Skin epidermis (tissue), 12 donors: ENCODE results near the gene ZNF358.
A peak's percentile ranks its signal among the peaks of the same experiment; 100 is the strongest.

ENCODE experiments used
- H3K27ac ChIP-seq, 21 experiments: fragments of 200-600 bp; sonication (generic) in 11 of 21; one replicate each; pipeline ENCODE4 v1.5.0; 2020; ENCODE audit warnings: mild to moderate bottlenecking in 3 of 21, inconsistent platforms in 2 of 21, moderate library complexity in 2 of 21
- H3K4me3 ChIP-seq, 7 experiments: fragments of 200-600 bp; sonication (generic) in 2 of 7; one replicate each; pipeline ENCODE4 v1.5.0; 2020; ENCODE audit warnings: inconsistent platforms in 2 of 7, mild to moderate bottlenecking in 2 of 7, moderate library complexity in 1 of 7

The ZNF358 gene

DNA sequence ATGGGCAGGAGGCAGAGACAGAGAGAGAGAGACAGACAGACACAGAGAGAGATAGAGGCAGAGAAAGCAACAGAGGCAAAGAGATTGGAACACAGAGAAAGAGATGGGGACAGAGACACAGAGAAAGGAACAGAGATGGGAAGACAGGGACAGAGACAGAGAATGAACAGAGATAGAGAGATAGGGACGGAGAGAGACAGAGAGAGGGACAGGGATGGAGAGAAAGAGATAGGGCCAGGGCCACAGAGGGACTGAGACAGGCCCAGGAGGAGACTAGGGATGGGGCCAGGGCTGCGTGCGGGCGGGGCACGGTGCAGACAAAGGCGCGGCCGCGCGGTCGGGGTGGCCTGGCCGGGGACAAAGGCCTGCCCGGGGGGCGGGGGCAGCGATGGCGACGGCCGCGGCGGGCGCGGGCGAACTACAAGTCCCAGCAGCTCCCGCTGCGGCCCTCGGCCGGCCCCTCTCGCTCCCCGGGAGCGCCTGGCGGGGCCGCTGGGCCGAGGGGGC, at the start of gene ZNF358:
TSS of gene ZNF358 (plus strand) at position 459 of the 507 bp plus-strand sequence. CDS start 3,140 bp downstream, outside the sequence.
- peak within 1 kb of the TSS; percentile 37 to 61 (median 51) for H3K4me3 ChIP-seq
- H3K27ac ChIP-seq = peak within 1 kb of the TSS; percentile 56 to 96 (median 84)

DNA sequence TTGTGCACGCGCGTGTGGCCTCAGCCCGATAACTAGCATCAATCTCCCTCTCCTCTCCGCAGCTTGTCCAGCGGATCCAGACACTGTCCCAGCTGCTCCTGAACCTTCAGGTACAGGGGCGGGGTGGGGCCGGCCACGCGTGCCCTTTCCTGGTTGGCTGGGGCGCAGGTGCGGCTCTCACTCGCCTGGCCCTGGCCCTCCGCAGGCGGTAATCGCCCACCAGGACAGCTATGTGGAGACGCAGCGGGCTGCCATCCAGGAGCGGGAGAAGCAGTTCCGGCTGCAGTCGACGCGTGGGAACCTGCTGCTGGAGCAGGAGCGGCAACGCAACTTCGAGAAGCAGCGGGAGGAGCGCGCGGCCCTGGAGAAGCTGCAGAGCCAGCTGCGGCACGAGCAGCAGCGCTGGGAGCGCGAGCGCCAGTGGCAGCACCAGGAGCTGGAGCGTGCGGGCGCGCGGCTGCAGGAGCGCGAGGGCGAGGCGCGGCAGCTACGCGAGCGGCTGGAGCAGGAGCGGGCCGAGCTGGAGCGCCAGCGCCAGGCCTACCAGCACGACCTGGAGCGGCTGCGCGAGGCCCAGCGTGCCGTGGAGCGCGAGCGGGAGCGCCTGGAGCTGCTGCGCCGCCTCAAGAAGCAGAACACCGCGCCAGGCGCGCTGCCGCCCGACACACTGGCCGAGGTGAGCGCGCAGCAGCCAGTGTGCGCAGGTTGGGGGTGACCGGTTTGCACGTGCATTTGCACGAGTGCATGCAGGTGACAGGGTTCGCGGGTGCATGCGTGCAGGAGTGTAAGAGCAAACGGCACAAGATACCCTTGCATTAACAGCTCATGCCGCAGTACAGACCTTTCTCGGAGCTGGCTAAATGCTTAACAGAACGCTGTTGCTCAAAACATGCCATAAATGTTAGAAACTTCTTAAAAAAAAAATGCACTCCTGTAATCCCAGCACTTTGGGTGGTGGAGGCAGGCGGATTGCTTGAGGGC, 48.6 kb upstream of the ZNF358 start:
- no peak overlapping the region for H3K4me3 ChIP-seq

DNA sequence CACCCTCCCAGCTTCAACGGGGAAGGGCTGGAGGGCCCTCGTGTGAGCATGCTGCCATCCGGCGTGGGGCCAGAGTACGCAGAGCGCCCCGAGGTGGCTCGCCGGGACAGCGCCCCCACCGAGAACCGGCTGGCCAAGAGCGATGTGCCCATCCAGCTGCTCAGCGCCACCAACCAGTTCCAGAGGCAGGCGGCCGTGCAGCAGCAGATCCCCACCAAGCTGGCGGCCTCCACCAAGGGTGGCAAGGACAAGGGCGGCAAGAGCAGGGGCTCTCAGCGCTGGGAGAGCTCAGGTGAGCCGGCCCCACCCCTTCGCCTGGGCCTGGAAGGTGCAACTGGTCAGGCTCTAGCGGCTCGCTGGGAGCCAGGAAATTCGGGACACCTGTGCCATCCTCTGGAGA, 47.1 kb upstream of the ZNF358 start:
- no peak overlapping the region for H3K4me3 ChIP-seq
- no peak overlapping the region for H3K27ac ChIP-seq

More for the DNA sequence above, 48.6 kb upstream of the ZNF358 start:
- no peak overlapping the region for H3K27ac ChIP-seq

DNA sequence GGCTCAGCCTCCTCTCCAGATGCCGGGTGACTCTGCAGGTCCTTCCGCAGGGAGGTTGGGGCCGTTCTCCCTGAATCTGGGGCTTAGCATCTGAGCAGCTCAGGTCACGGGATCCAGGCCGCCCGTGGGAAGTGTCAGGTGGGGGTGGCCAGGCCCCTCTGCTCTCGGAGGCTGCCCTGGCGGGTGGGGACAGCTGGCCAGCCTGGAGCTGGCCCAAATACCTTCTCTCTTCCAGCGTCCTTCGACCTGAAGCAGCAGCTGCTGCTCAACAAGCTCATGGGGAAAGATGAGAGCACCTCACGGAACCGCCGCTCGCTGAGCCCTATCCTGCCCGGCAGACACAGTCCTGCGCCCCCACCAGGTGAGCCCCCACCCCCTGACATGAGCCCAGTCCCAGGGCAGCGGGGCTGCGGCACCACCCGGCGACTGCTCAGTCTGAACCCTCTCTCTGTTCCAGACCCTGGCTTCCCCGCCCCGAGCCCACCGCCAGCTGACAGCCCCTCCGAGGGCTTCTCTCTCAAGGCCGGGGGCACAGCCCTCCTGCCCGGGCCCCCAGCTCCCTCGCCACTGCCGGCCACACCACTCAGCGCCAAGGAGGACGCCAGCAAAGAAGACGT, 46.1 kb upstream of the ZNF358 start:
- H3K4me3 ChIP-seq = no peak overlapping the region
- H3K27ac ChIP-seq = no peak overlapping the region

DNA sequence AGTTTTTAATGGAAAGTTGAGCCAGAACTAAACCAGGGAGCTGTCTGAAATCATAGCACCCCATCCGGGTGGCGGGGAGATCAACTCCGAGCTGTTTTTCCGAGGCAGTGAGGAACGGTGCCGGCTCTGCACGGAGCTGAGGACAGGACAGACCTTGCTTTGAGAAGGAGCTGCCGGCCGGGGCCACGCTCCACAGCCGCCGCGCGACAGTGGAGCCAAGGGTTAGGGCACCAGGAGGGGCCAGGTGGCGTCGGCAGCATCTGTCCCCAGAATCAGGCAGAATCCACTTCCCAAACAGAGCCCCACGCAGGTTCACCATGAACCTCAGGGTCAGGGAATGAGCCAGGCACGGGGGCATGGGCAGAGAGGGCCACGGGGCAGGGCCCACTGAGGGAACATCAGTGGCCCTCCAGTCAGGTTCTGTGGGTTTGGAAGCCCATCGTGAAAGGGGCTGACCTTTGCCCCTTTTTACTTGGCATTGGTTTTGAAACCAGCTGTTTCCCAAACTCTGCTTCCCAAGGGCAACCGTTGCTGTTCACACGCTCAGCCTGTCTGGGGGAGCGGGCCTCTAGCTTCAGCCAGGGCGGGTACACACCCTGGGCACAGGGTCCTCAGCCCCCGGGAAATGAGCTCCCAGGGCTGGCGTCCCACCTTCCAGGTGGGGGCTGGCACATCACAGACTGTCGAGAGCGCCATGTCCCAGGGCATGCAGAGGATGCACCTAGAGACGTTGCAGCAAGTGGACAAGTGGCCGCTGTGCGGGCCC, 45.2 kb upstream of the ZNF358 start:
- Histone ChIP-seq H3K27ac (no peak overlapping the region), H3K4me3 (no peak overlapping the region)

GRCh38 chr19:7471696-7472615, 43.9 kb upstream of the ZNF358 start:
- Histone ChIP-seq H3K27ac (no peak overlapping the region), H3K4me3 (no peak overlapping the region)

DNA sequence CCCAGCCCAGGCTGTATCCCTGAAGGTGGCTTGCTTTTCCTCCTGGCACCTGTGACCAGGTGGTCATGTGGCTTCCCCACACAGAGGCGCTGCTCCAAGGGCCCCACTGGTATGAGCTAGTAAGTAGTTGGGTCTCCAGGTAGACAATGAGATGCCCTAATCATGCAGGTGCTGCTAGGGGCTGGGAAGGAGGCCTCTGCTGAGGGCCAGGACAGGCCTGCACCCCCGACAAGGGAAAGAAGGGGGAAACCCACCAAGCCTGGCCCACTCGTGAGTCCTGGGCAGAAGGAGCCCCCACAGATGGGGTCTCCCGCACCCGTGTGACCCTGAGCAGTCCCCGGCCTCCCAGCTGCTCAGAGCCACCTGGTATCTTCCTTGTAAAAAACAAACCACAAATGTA, 40.2 kb upstream of the ZNF358 start:
- H3K4me3 ChIP-seq = no peak overlapping the region
- no peak overlapping the region for H3K27ac ChIP-seq

- Histone ChIP-seq H3K27ac (no peak overlapping the region), H3K4me3 (no peak overlapping the region)
Observed at GRCh38 chr19:7476241-7476640, 39.7 kb upstream of the ZNF358 start.

- Histone ChIP-seq H3K4me3 (no peak overlapping the region), H3K27ac (no peak overlapping the region)
Observed at GRCh38 chr19:7476777-7477494, 39.0 kb upstream of the ZNF358 start.

DNA sequence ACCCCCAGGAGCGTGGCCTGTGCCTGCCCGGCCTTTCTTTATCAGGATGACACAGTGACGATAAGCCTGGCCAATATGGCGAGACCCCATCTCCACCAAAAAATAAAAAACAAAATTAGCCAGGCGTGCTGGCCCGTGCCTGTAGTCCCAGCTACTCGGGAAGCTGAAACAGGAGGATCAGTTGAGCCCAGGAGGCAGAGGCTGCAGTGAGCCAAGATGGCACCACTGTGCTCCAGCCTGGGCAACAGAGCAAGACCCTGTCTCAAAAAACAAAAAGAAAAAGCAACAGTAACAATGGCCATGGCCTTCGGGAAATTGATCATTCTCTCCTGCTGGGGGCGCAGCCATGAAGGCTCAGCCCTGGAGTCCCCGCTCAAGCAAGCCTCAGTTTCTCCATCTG, 38.1 kb upstream of the ZNF358 start:
- Histone ChIP-seq H3K4me3 (no peak overlapping the region), H3K27ac (no peak overlapping the region)

GRCh38 chr19:7478173-7478842, 37.6 kb upstream of the ZNF358 start:
- H3K27ac ChIP-seq = peak overlapping the region in 1 of 21 experiments; percentile 39
- H3K4me3 ChIP-seq = no peak overlapping the region

DNA sequence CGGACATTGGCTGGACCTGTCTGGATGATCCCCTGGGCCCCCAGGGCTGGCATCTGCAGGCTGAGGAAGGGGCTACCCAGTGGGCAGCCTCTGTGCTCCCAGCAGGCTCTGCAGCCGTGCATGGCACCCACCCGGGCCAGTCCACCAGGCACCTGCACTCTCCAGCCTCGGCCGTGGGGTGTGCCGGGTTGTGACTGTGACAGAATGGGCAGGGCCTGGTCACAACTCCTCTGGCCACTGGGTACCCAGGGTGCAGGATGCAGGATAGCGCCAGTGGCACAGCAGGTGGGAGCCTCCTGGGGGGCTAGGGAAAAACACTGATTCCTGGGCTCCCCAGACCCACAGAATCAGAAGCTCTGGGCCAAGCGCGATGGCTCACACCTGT, 37.1 kb upstream of the ZNF358 start:
- Histone ChIP-seq H3K4me3 (no peak overlapping the region), H3K27ac (peak overlapping the region in 3 of 21 experiments; percentile 5 to 52 (median 39))

DNA sequence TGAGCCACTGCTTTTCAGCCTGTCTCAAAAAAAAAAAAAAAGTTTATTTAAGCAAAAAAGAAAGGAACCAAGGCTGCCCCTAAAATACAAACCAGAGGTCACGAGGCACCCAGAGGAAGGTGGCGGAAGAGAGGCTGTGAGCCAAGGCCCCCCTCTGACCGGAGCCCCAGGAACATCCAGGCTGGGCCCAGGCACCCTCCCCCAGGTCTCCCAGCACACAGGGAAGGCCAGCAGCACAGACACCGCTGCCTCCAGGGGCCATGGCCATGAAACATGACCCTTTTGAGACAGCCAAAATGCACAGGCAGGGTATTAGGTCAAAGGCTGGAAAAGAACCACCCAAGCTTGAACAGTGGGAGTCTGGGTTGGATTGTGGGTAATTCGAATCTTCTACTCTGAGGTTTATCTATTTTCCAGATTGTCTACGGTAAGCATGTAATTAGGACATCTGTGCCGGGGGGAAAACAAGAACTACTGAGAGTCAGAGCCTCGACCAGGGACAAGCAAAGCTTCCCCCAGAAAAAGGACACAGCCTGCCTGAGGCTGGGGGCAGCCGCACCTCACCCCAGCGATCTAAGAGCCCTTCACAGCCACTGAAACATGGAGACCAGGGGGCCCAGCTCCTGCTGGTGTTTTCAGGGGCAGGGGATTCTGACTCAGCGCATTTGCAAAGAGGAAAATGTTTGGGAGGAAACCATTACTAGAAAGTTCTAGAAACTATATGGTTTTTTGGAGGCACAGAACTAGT, 35.5 kb upstream of the ZNF358 start:
- Histone ChIP-seq H3K27ac (peak overlapping the region in 6 of 21 experiments; percentile 24 to 55 (median 40)), H3K4me3 (no peak overlapping the region)

DNA sequence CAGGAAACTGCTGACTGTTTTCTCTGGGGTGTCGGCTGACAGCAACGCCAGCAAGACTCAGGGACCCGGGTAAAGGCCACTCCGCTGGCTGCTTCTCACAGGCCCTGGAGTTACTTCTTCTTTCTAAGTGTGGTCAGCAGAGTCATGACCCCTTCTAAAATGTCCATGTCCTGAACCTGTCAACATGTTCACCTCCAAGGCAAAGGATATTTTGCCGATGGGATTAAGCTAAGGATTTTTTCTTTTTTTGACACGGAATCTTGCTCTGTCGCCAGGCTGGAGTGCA, 35.0 kb upstream of the ZNF358 start:
- H3K4me3 ChIP-seq = no peak overlapping the region
- H3K27ac ChIP-seq = peak overlapping the region in 2 of 21 experiments; percentile 24 to 54

DNA sequence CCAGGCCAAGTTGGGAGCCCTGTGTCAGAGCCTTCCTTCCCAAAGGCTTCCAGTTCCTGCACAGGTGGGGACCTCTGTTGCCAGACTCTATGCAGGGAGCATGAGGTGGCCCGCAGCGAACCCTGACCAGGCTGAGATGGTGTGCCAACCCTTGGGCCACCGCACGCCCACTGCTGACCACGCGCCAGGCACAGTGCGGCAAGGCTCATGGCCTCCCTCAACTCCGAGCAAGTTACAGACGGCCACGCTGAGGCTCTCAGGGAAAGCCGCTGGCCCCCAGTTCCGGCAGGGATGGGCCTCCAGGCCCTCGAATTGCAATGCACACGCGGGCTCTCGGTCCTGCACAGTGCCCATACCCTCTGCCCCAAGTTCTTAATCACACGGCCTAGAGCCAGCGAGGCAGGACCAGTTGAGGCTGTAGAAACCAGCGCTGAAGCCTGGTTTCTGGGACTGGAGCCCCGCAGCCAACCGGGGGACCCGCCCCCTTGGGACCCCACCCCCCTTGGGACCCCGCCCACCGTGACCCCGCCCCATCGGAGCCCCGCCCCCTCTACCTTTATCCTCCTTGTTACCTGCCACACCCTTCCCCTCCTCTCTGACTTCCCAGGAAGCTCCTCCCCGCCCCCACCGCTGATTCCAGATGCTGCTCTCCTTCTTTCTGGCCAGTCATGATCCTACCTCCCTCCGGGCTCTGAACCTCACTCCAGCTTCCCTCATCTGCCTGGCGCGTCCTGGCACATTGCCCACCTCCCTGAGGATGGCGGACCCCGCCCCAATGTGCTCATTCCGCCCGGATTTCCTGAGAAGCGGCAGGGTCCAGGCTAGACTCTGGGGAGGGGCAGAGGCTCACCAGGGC, 33.1 kb upstream of the ZNF358 start:
- H3K27ac ChIP-seq = peak overlapping the region in 2 of 21 experiments; percentile 7 to 41
- no peak overlapping the region for H3K4me3 ChIP-seq

DNA sequence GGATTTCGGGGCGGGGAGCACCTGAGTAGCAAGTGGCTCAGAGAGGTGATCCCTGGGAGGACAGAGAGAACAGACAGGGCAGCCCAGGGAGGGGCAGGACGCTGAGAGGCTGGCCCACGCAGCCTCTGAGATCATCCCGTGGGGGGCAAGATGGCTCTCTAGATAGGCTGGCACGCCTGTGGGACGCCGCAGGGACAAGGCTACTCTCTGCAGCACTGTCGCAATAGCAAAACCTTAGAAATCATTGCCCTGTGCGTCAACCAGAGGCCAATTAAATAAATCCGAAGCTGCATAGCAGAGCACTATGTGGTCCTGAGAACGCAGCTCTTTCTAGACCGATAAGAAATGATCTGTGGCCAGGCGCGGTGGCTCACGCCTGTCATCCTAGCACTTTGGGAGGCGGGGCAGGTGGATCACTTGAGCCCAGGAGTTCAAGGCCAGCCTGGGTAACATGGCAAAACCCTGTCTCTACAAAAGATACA, 32.1 kb upstream of the ZNF358 start:
- Histone ChIP-seq H3K27ac (peak overlapping the region in 2 of 21 experiments; percentile 7 to 41), H3K4me3 (no peak overlapping the region)
